ENCODE results near the gene GIGYF2. TPM values are rescaled to one million over a fixed set of nuclear protein-coding genes. Genes with fewer than 3 reads are reported as not detected.

The GIGYF2 gene
- total RNA-seq, 2 donors from 2014 or later: 62.5 to 72.3 TPM

DNA sequence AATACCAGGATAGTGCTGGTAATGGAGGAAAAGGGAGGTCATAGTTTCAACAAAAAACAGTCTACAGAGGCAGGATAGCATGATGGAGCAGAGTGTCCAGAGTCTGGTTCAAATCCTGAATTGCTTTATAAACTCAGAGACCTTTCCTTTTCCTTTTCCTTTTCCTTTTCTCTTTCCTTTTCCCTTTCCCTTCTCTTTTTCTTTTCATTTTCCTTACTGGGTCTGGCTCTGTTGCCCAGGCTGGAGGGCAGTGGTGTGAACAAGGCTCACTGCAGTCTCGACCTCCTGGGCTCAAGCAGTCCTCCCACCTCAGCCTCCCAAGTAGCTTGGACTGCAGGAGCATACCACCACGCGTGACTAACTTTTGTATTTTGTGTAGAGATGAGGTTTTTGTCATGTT, 31.7 kb downstream of the GIGYF2 start:
- Mint-ChIP-seq H3K27me3 (ENCODE audit: insufficient read depth) (no peaks in the 10 kb centered on the region), H3K36me3 (ENCODE audit: low read depth) (peaks cover 50% of the 10 kb centered on the region), H3K4me3 (no peak overlapping the region), H3K9me3 (no peaks in the 10 kb centered on the region), H3K4me1 (no peaks in the 10 kb centered on the region), H3K27ac (peak overlapping the region; percentile 58)
- Histone ChIP-seq H3K9ac (ENCODE audit: extremely low read depth, low read length, poor library complexity, severe bottlenecking) (no peak overlapping the region), H3K27ac (ENCODE audit: low read depth, low read length) (no peak overlapping the region), H3K4me1 (ENCODE audit: control insufficient read depth, insufficient read depth, low read length) (no peaks in the 10 kb centered on the region), H3K36me3 (ENCODE audit: control insufficient read depth, insufficient read depth, low read length) (peaks cover 64% of the 10 kb centered on the region), H3K9me3 (ENCODE audit: control insufficient read depth, low read length) (no peaks in the 10 kb centered on the region), H3K4me3 (ENCODE audit: low read length) (no peak overlapping the region), H3K27me3 (ENCODE audit: control insufficient read depth, insufficient read depth, low read length, poor library complexity, severe bottlenecking) (no peaks in the 10 kb centered on the region)
- WGBS, 2 experiments (ENCODE audit: insufficient coverage in 1 of 2, insufficient read length in 1 of 2): 86 to 95% methylated on average over 1 to 3 of the region's 3 CpGs
- DNase-seq: no peak
- TF ChIP-seq, protein P1, sequence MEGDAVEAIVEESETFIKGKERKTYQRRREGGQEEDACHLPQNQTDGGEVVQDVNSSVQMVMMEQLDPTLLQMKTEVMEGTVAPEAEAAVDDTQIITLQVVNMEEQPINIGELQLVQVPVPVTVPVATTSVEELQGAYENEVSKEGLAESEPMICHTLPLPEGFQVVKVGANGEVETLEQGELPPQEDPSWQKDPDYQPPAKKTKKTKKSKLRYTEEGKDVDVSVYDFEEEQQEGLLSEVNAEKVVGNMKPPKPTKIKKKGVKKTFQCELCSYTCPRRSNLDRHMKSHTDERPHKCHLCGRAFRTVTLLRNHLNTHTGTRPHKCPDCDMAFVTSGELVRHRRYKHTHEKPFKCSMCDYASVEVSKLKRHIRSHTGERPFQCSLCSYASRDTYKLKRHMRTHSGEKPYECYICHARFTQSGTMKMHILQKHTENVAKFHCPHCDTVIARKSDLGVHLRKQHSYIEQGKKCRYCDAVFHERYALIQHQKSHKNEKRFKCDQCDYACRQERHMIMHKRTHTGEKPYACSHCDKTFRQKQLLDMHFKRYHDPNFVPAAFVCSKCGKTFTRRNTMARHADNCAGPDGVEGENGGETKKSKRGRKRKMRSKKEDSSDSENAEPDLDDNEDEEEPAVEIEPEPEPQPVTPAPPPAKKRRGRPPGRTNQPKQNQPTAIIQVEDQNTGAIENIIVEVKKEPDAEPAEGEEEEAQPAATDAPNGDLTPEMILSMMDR (conservative IDR thresholded peaks at IDR 0.05): no peak

DNA sequence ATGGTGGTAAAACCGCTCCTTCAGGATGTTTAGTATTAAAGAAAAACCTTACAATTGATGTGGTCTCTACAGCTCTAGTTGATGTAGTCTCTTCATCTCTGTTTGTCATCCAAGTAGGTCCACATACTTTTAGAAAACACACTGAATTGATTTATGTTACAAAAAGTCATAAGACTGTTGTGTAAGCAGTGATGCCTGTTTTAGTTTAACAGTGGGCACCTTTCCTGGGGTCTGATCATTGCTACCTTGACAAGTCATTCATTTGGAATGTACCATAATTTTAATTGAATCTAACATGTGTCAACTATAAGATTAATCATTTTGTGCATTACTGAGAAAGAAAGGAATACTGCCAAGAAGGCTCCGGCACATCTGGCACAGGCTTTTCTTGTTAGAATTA, 34.3 kb downstream of the GIGYF2 start:
- no peak overlapping the region for H3K27ac Mint-ChIP-seq
- WGBS, 2 experiments (ENCODE audit: insufficient coverage in 1 of 2, insufficient read length in 1 of 2): 89 to 100% methylated on average over 1 of the region's 2 CpGs
- H3K27me3 Mint-ChIP-seq (ENCODE audit: insufficient read depth): no peaks in the 10 kb centered on the region
- H3K9me3 Mint-ChIP-seq: no peaks in the 10 kb centered on the region
- no peak overlapping the region for H3K9ac ChIP-seq (ENCODE audit: extremely low read depth, low read length, poor library complexity, severe bottlenecking)
- H3K27me3 ChIP-seq (ENCODE audit: control insufficient read depth, insufficient read depth, low read length, poor library complexity, severe bottlenecking): no peaks in the 10 kb centered on the region
- no peaks in the 10 kb centered on the region for H3K9me3 ChIP-seq (ENCODE audit: control insufficient read depth, low read length)
- H3K27ac ChIP-seq (ENCODE audit: low read depth, low read length): no peak overlapping the region
- H3K36me3 Mint-ChIP-seq (ENCODE audit: low read depth): peaks cover 42% of the 10 kb centered on the region
- H3K4me3 ChIP-seq (ENCODE audit: low read length): no peak overlapping the region
- no peaks in the 10 kb centered on the region for H3K4me1 Mint-ChIP-seq
- H3K4me1 ChIP-seq (ENCODE audit: control insufficient read depth, insufficient read depth, low read length): no peaks in the 10 kb centered on the region
- TF ChIP-seq, protein P1 (conservative IDR thresholded peaks at IDR 0.05): no peak
- peaks cover 64% of the 10 kb centered on the region for H3K36me3 ChIP-seq (ENCODE audit: control insufficient read depth, insufficient read depth, low read length)
- H3K4me3 Mint-ChIP-seq: no peak overlapping the region
- DNase-seq: no peak

DNA sequence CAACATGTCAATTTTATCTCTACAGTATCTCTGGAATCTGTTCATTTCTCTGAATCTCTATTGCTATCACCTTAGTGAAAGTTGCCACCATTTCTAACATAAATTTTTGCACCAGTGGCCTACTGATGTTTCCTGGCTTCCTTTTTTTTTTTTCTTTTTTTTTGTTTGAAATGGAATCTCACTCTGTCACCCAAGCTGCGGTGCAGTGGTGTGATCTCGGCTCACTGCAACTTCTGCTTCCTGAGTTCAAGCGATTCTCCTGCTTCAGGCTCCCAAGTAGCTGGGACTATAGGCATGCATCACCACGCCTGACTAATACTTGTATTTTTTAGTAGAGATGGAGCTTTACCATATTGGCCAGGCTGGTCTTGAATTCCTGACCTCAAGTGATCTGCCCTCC, 44.2 kb downstream of the GIGYF2 start:
- peaks cover 17% of the 10 kb centered on the region for H3K36me3 Mint-ChIP-seq (ENCODE audit: low read depth)
- no peaks in the 10 kb centered on the region for H3K9me3 Mint-ChIP-seq
- peaks cover 14% of the 10 kb centered on the region for H3K4me1 Mint-ChIP-seq
- TF ChIP-seq, protein P1 (conservative IDR thresholded peaks at IDR 0.05): no peak
- H3K27ac Mint-ChIP-seq: no peak overlapping the region
- no peak overlapping the region for H3K4me3 ChIP-seq (ENCODE audit: low read length)
- no peak overlapping the region for H3K4me3 Mint-ChIP-seq
- no peaks in the 10 kb centered on the region for H3K9me3 ChIP-seq (ENCODE audit: control insufficient read depth, low read length)
- 94 to 97% methylated on average over 2 to 4 of the region's 4 CpGs for WGBS, 2 experiments (ENCODE audit: insufficient coverage in 1 of 2, insufficient read length in 1 of 2)
- DNase-seq: no peak
- no peak overlapping the region for H3K27ac ChIP-seq (ENCODE audit: low read depth, low read length)
- H3K4me1 ChIP-seq (ENCODE audit: control insufficient read depth, insufficient read depth, low read length): no peaks in the 10 kb centered on the region
- peaks cover 29% of the 10 kb centered on the region for H3K36me3 ChIP-seq (ENCODE audit: control insufficient read depth, insufficient read depth, low read length)
- no peak overlapping the region for H3K9ac ChIP-seq (ENCODE audit: extremely low read depth, low read length, poor library complexity, severe bottlenecking)
- no peaks in the 10 kb centered on the region for H3K27me3 Mint-ChIP-seq (ENCODE audit: insufficient read depth)
- H3K27me3 ChIP-seq (ENCODE audit: control insufficient read depth, insufficient read depth, low read length, poor library complexity, severe bottlenecking): no peaks in the 10 kb centered on the region
